Measurements from ENCODE around the gene HOXA10.

HOXA10 gene

GRCh38 chr7:27173956-27174873 is at the start of gene HOXA10:
Gene HOXA10, minus strand, starts transcription at chr7:27174320. Its CDS starts 14 bp downstream, at chr7:27174306.
- no peak for DNase-seq

- no peak for DNase-seq
Observed at GRCh38 chr7:27221201-27221797, 47.2 kb upstream of the HOXA10 start.

GRCh38 chr7:27220440-27220955 is 46.4 kb upstream of the HOXA10 start:
- no peak for DNase-seq

GRCh38 chr7:27219821-27220220 is 45.7 kb upstream of the HOXA10 start:
- no peak for DNase-seq

GRCh38 chr7:27217951-27218350 is 43.8 kb upstream of the HOXA10 start:
- no peak for DNase-seq

- no peak for DNase-seq
Observed at GRCh38 chr7:27215356-27215755, 41.2 kb upstream of the HOXA10 start.

GRCh38 chr7:27214239-27214950 is 40.3 kb upstream of the HOXA10 start:
- DNase-seq = no peak

- no peak for DNase-seq
Observed at GRCh38 chr7:27213433-27214238, 39.5 kb upstream of the HOXA10 start.

- no peak for DNase-seq
Observed at GRCh38 chr7:27212497-27213432, 38.6 kb upstream of the HOXA10 start.

GRCh38 chr7:27211764-27212204 is 37.7 kb upstream of the HOXA10 start:
- no peak for DNase-seq

- no peak for DNase-seq
Observed at GRCh38 chr7:27211084-27211446, 36.9 kb upstream of the HOXA10 start.

GRCh38 chr7:27210441-27211083 is 36.4 kb upstream of the HOXA10 start:
- peak; percentile 45 for DNase-seq

- DNase-seq = no peak
Observed at GRCh38 chr7:27209933-27210440, 35.9 kb upstream of the HOXA10 start.

- no peak for DNase-seq
Observed at GRCh38 chr7:27208998-27209397, 34.9 kb upstream of the HOXA10 start.

GRCh38 chr7:27207348-27207985 is 33.3 kb upstream of the HOXA10 start:
- no peak for DNase-seq

GRCh38 chr7:27205325-27206280 is 31.5 kb upstream of the HOXA10 start:
- DNase-seq = no peak

- DNase-seq = no peak
Observed at GRCh38 chr7:27204851-27205322, 30.8 kb upstream of the HOXA10 start.

- no peak for DNase-seq
Observed at GRCh38 chr7:27203964-27204594, 30.0 kb upstream of the HOXA10 start.
